ENCODE data around the gene LHX3.

DNA sequence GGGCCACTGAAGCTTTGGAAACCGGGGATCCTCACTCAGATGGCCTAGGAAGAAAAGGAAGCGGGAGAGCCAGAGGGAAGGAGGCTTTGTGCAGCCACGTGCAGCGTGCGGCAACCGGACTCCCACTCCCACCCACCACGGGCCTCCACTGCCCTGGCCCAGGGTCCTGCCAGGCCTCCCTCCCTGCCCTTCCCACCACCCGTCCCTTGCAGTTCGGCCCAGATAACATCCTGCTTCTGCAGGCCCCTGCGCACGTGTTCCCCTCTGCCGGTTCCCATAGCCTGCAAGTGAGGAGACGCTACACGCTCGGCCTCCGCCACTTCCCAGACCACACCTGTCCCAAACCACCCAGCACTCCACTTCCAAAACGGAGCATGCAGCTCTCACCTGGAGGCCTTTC, 4.3 kb upstream of the LHX3 start:
- TF ChIP-seq, protein P1, sequence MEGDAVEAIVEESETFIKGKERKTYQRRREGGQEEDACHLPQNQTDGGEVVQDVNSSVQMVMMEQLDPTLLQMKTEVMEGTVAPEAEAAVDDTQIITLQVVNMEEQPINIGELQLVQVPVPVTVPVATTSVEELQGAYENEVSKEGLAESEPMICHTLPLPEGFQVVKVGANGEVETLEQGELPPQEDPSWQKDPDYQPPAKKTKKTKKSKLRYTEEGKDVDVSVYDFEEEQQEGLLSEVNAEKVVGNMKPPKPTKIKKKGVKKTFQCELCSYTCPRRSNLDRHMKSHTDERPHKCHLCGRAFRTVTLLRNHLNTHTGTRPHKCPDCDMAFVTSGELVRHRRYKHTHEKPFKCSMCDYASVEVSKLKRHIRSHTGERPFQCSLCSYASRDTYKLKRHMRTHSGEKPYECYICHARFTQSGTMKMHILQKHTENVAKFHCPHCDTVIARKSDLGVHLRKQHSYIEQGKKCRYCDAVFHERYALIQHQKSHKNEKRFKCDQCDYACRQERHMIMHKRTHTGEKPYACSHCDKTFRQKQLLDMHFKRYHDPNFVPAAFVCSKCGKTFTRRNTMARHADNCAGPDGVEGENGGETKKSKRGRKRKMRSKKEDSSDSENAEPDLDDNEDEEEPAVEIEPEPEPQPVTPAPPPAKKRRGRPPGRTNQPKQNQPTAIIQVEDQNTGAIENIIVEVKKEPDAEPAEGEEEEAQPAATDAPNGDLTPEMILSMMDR (IDR thresholded peaks at IDR 0.05) = no peak
- no peak for TF ChIP-seq POLR2A (IDR thresholded peaks at IDR 0.05)

Data from uterus (tissue), 2 donors.